Measurements from ENCODE around the gene TLE1.
A peak's percentile ranks its signal among the peaks of the same experiment; 100 is the strongest.

Gene TLE1

GRCh38 chr9:81686614-81687520 lies 2.5 kb downstream of the TLE1 start:
- DNase-seq (ENCODE audit: low read depth) = peak; percentile 36

GRCh38 chr9:81685763-81686613 lies 3.4 kb downstream of the TLE1 start:
- no peak for DNase-seq (ENCODE audit: low read depth)

GRCh38 chr9:81684635-81685034 lies 4.7 kb downstream of the TLE1 start:
- DNase-seq (ENCODE audit: low read depth) = no peak

DNA sequence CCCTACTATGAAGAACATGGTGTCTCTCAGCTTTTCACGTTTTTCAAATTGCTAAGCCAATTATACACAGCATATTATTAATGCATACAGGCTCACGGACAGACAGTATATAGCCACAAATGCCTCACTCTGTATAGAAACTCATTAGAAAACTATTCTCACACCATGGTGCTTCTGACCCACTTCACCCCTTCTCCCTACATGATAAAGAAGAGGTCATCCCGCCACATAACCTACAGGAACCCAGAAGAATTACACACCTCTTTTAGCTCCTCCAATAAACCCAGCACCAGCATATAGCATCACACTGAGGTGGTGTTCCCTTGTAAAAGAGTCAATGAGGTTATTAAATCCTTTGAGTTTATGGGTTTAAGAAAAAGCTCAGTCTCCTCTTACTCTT lies 5.6 kb downstream of the TLE1 start:
- no peak for DNase-seq (ENCODE audit: low read depth)

GRCh38 chr9:81683238-81683637 lies 6.1 kb downstream of the TLE1 start:
- no peak for DNase-seq (ENCODE audit: low read depth)

GRCh38 chr9:81682797-81683196 lies 6.5 kb downstream of the TLE1 start:
- no peak for DNase-seq (ENCODE audit: low read depth)

- no peak for DNase-seq (ENCODE audit: low read depth)
Observed at GRCh38 chr9:81682177-81682576, 7.2 kb downstream of the TLE1 start.

GRCh38 chr9:81680506-81680905 lies 8.8 kb downstream of the TLE1 start:
- no peak for DNase-seq (ENCODE audit: low read depth)

- DNase-seq (ENCODE audit: low read depth) = no peak
Observed at GRCh38 chr9:81680006-81680405, 9.3 kb downstream of the TLE1 start.

GRCh38 chr9:81678088-81678487 lies 11.3 kb downstream of the TLE1 start:
- no peak for DNase-seq (ENCODE audit: low read depth)

GRCh38 chr9:81676395-81676794 lies 13.0 kb downstream of the TLE1 start:
- no peak for DNase-seq (ENCODE audit: low read depth)

- DNase-seq (ENCODE audit: low read depth) = no peak
Observed at GRCh38 chr9:81673310-81673709, 16.0 kb downstream of the TLE1 start.

DNA sequence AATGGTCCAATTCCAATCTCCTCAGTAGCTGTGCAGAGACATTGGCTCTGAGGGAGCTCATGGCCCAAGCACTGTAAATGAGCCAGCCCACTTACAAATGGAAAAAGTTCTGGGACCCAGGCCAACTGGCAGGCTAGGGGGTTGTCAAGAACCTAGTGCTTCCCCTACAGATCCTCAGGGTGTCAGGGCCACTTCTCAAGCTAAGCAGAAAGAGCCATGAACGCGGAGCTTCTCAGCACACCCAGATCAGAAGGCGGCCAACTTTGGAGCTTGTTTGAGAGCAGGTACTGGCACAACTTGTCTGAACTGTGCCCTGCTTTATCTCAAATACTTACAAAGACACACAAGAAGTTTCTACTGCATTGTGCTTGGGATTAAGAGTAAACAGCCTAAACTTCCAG lies 17.5 kb downstream of the TLE1 start:
- no peak for DNase-seq (ENCODE audit: low read depth)

DNA sequence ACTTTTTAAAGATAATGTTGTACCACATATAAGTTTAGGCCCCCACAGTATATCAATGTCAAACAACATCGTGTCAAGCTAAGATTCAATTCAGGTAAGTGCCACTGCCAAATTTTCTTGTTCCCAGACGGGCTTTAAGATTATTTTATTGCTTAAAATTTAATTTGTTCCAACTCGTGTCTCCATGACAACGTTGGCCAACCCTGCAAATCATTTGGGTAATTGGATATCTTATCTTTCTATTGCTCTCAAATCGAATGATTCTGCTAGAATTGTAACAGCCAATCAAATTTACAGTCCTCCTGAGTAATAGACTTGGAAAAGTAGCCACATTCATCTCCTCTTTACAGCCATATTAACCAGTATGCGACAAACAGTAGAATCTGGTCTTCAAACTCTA lies 19.5 kb downstream of the TLE1 start:
- no peak for DNase-seq (ENCODE audit: low read depth)

DNA sequence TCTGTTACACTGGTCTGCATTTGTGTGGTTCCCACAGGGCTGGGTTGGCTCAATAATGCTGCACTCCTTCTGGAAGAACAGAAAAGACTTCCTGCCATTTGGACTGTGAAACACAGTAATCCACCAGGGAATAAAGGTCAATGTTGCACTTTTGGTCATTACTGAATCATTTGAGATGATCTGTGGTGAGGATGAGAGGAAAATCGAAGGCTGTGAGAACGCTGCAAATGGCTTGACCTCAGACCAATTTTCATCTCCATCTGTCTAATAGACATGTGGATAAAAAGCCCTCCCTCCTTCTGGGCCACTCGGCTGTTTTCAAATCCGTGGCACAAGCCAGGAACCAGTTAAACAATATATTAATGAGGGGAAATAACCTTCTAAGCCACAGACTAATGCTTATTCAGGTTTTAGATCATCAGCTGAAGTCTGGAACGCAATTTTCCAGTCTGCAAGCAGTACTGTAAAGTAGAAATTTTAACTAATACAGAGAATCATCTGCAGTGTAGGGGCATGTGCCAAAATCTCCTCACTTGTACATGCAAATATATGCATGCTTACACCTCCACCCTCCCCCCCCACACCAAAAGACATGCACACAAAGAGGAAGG lies 20.2 kb downstream of the TLE1 start:
- DNase-seq (ENCODE audit: low read depth) = no peak

- DNase-seq (ENCODE audit: low read depth) = no peak
Observed at GRCh38 chr9:81666123-81666522, 23.2 kb downstream of the TLE1 start.

DNA sequence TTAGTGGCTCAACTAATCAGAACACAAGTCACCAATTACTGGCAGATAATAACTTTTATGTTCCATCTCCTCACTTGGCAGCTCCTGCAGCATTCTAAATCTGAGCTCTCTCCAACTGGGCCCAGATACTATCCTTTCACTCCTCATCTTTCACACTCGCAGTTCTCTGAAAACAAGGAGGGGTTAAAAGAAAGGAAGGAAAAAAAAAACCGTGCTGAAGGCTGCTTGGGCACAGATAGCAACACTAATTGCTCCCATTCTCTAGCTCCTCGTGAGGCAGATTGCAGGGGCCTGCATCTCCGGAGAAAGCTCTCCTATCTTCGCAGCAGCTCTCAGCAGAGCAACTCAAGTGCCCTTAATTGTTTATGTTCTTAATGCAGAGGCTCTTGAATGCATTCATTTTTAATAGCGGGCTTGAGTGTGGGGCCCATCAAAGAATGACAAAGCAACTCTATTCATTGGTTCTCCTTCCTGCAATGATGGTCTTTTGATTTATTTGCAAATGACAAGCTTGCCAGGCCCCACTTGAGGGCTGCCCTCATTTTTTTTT lies 23.9 kb downstream of the TLE1 start:
- no peak for DNase-seq (ENCODE audit: low read depth)

GRCh38 chr9:81664638-81665222 lies 24.6 kb downstream of the TLE1 start:
- DNase-seq (ENCODE audit: low read depth) = no peak

- no peak for DNase-seq (ENCODE audit: low read depth)
Observed at GRCh38 chr9:81661339-81661738, 28.0 kb downstream of the TLE1 start.

DNA sequence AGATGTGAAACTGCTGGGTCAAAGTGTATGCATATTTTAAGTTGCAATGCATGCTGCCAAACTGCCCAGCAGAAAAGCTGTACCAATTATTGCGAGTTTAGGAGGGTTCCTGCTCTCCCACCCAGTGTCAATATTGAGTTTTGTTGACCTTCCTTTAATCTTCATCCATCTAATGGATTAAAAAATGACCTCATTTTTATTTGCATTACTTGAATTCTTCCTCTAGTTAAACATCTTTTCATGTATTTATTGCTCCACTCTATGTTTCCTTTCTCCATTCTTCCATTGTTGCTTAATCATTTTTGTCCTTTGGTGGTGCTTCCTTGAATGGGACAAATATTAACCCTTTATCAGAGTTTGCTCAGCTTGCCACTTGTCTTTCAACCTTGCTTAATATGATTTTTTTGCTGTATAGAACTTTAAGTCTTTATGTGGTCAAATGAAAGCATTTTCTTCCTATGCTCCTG lies 32.4 kb downstream of the TLE1 start:
- DNase-seq (ENCODE audit: low read depth) = no peak

- DNase-seq (ENCODE audit: low read depth) = no peak
Observed at GRCh38 chr9:81656004-81656403, 33.3 kb downstream of the TLE1 start.

GRCh38 chr9:81653240-81653639 lies 36.1 kb downstream of the TLE1 start:
- DNase-seq (ENCODE audit: low read depth) = no peak
